H9 (cell line): ENCODE results near the gene EEIG2. TPM values are rescaled to one million over a fixed set of nuclear protein-coding genes. Genes with fewer than 3 reads are reported as not detected.
"Not testable (repeated sequence)": the region's sequence is repeated elsewhere in the genome, so short reads cannot be mapped to it uniquely, and the experiment has no call there.

Experiments used
- DNase-seq: peaks from one replicate; pipeline ENCODE4 v3.0.0-alpha.2; 2017
- H2AFZ ChIP-seq: one replicate; pipeline ENCODE4 v1.6.1; 2013; ENCODE audit warnings: mild to moderate bottlenecking, low read length, control low read depth, moderate library complexity
- H2AK5ac ChIP-seq: 2 replicates; pipeline ENCODE4 v1.6.1; 2013; ENCODE audit warnings: low read length, control low read depth, mixed read lengths; ENCODE audit not compliant: insufficient read length
- H2BK120ac ChIP-seq: one replicate; pipeline ENCODE4 v1.6.1; 2013; ENCODE audit warnings: low read depth, mild to moderate bottlenecking, low read length, control low read depth, inconsistent platforms; ENCODE audit not compliant: poor library complexity, severe bottlenecking
- H2BK12ac ChIP-seq: 2 replicates; pipeline ENCODE4 v1.6.1; 2013; ENCODE audit warnings: low read length, control low read depth, mixed read lengths, low read depth; ENCODE audit not compliant: insufficient read length
- H2BK15ac ChIP-seq: 2 replicates; pipeline ENCODE4 v1.6.1; 2013; ENCODE audit warnings: low read depth, low read length, control low read depth
- H2BK20ac ChIP-seq: one replicate; pipeline ENCODE4 v1.6.1; 2013; ENCODE audit warnings: low read depth, mild to moderate bottlenecking, low read length, control low read depth, inconsistent platforms; ENCODE audit not compliant: poor library complexity, severe bottlenecking
- H2BK5ac ChIP-seq: 2 replicates; pipeline ENCODE4 v1.6.1; 2013; ENCODE audit warnings: low read length, control low read depth, mixed read lengths; ENCODE audit not compliant: insufficient read length
- H3K14ac ChIP-seq: 2 replicates; pipeline ENCODE4 v1.6.1; 2013; ENCODE audit warnings: low read length, control low read depth; ENCODE audit not compliant: insufficient read depth
- H3K18ac ChIP-seq: 2 replicates; pipeline ENCODE4 v1.6.1; 2013; ENCODE audit warnings: low read depth, mild to moderate bottlenecking, mixed read lengths, low read length, control low read depth; ENCODE audit not compliant: insufficient read length
- H3K23ac ChIP-seq: 2 replicates; pipeline ENCODE4 v1.6.1; 2013; ENCODE audit warnings: low read length, control low read depth, mixed read lengths, low read depth; ENCODE audit not compliant: insufficient read length
- H3K23me2 ChIP-seq: 2 replicates; pipeline ENCODE4 v1.6.1; 2013; ENCODE audit warnings: low read depth, mild to moderate bottlenecking, mixed read lengths, low read length, control low read depth; ENCODE audit not compliant: insufficient read length, poor library complexity, severe bottlenecking
- H3K27ac ChIP-seq: 2 replicates; pipeline ENCODE4 v1.5.1; 2013; ENCODE audit warnings: low read length, control low read depth, mixed read lengths, low read depth; ENCODE audit not compliant: insufficient read length
- H3K27me3 ChIP-seq: 2 replicates; pipeline ENCODE4 v1.6.1; 2013; ENCODE audit warnings: low read length, control low read depth, inconsistent platforms; ENCODE audit not compliant: insufficient read depth
- H3K4ac ChIP-seq: 2 replicates; pipeline ENCODE4 v1.6.1; 2013; ENCODE audit warnings: low read depth, mild to moderate bottlenecking, control low read depth, inconsistent platforms, low read length, moderate library complexity
- H3K4me1 ChIP-seq: 2 replicates; pipeline ENCODE4 v1.6.1; 2013; ENCODE audit warnings: low read length, control low read depth, inconsistent platforms; ENCODE audit not compliant: insufficient read depth
- H3K4me2 ChIP-seq: 2 replicates; pipeline ENCODE4 v1.6.1; 2013; ENCODE audit warnings: low read length, control low read depth, mixed read lengths; ENCODE audit not compliant: insufficient read length, insufficient read depth
- H3K56ac ChIP-seq: 2 replicates; pipeline ENCODE4 v1.6.1; 2013; ENCODE audit warnings: low read depth, mild to moderate bottlenecking, mixed read lengths, low read length, control low read depth; ENCODE audit not compliant: insufficient read length
- H3K79me1 ChIP-seq: 2 replicates; pipeline ENCODE4 v1.6.1; 2013; ENCODE audit warnings: low read depth, mild to moderate bottlenecking, moderate library complexity, low read length, control low read depth, inconsistent platforms; ENCODE audit not compliant: insufficient read depth, poor library complexity, severe bottlenecking
- H3K79me2 ChIP-seq: 2 replicates; pipeline ENCODE4 v1.6.1; 2013; ENCODE audit warnings: low read length, control low read depth, inconsistent platforms; ENCODE audit not compliant: insufficient read depth
- H3K9ac ChIP-seq: 2 replicates; pipeline ENCODE4 v1.6.1; 2013; ENCODE audit warnings: low read length, control low read depth, mixed read lengths; ENCODE audit not compliant: insufficient read length; ENCODE audit errors: extremely low read depth
- H3K9me3 ChIP-seq: one replicate; pipeline ENCODE4 v1.6.1; 2013; ENCODE audit warnings: low read depth, low read length, inconsistent platforms; ENCODE audit not compliant: control insufficient read depth
- H3T11ph ChIP-seq: one replicate; pipeline ENCODE4 v1.6.1; 2013; ENCODE audit warnings: mild to moderate bottlenecking, low read length, control low read depth, inconsistent platforms
- H4K20me1 ChIP-seq: one replicate; pipeline ENCODE4 v1.6.1; 2013; ENCODE audit not compliant: control insufficient read depth, insufficient read length, insufficient read depth
- H4K5ac ChIP-seq: 2 replicates; pipeline ENCODE4 v1.6.1; 2013; ENCODE audit warnings: low read depth, mild to moderate bottlenecking, mixed read lengths, low read length, control low read depth; ENCODE audit not compliant: insufficient read length
- H4K8ac ChIP-seq: replicated peaks from 2 replicates; pipeline ENCODE4 v1.6.1; 2013; ENCODE audit warnings: low read length, control low read depth, mixed read lengths, low read depth; ENCODE audit not compliant: insufficient read length
- H4K91ac ChIP-seq: 2 replicates; pipeline ENCODE4 v1.6.1; 2013; ENCODE audit warnings: low read depth, mild to moderate bottlenecking, moderate library complexity, mixed read lengths, low read length, control low read depth; ENCODE audit not compliant: insufficient read length
- H3K27ac Mint-ChIP-seq, 3 experiments: 2 replicates in 2 of 3; 3 replicates in 1 of 3; pipeline ENCODE4 v1.8.0; 2020 to 2021; ENCODE audit warnings: mixed read lengths in 3 of 3, mild to moderate bottlenecking in 1 of 3, moderate library complexity in 1 of 3
- H3K27me3 Mint-ChIP-seq: 2 replicates; pipeline ENCODE4 v1.8.0; 2021; ENCODE audit warnings: low read depth, mild to moderate bottlenecking, moderate library complexity, mixed read lengths
- H3K36me3 Mint-ChIP-seq, 3 experiments: 2 replicates in 2 of 3; 3 replicates in 1 of 3; pipeline ENCODE4 v1.8.0; 2020 to 2021; ENCODE audit warnings: low read depth in 3 of 3, mixed read lengths in 3 of 3; ENCODE audit not compliant: insufficient read depth in 1 of 3
- H3K4me1 Mint-ChIP-seq, 2 experiments: 2 replicates each; pipeline ENCODE4 v1.8.0; 2020; ENCODE audit warnings: mixed read lengths in 2 of 2
- H3K4me3 Mint-ChIP-seq, 2 experiments: 2 replicates in 1 of 2; 3 replicates in 1 of 2; pipeline ENCODE4 v1.8.0; 2020 to 2021; ENCODE audit warnings: mild to moderate bottlenecking in 2 of 2, mixed read lengths in 2 of 2, moderate library complexity in 1 of 2
- H3K9me3 Mint-ChIP-seq, 2 experiments: 2 replicates in 1 of 2; 3 replicates in 1 of 2; pipeline ENCODE4 v1.8.0; 2020; ENCODE audit warnings: mild to moderate bottlenecking in 2 of 2, mixed read lengths in 2 of 2, moderate library complexity in 1 of 2
- WGBS: extraction: QIAGEN DNeasy Blood & Tissue Kit; methylation state at CpG from one replicate; pipeline ENCODE4 v1.1.7; 2013; ENCODE audit warnings: missing lambda C conversion rate, low lambda C conversion rate, mixed read lengths; ENCODE audit not compliant: insufficient read length; ENCODE audit errors: extremely low coverage; 5-methylcytosine and 5-hydroxymethylcytosine counted together
- total RNA-seq: library from RNA; stranded (reverse); gene quantifications from 2 replicates; pipeline ENCODE4 v1.2.1, GENCODE V29; 2021

The EEIG2 gene
- total RNA-seq, 1 experiment from 2014 or later, result 17.0 TPM

GRCh38 chr1:108536021-108536420, 23.9 kb upstream of the EEIG2 start:
- H3K9me3 Mint-ChIP-seq, result peaks cover 11 to 15% of the 10 kb centered on the region in 2 experiments
- not testable (repeated sequence) for H3K9ac ChIP-seq, H3K36me3 Mint-ChIP-seq, H2BK5ac ChIP-seq, H3K4me2 ChIP-seq, H2AFZ ChIP-seq, H3T11ph ChIP-seq, H3K79me1 ChIP-seq, H2AK5ac ChIP-seq, DNase-seq, H2BK12ac ChIP-seq, H4K5ac ChIP-seq, H3K4ac ChIP-seq, H4K8ac ChIP-seq, H2BK15ac ChIP-seq, H4K91ac ChIP-seq, H3K18ac ChIP-seq, H3K9me3 ChIP-seq, H3K27me3 ChIP-seq, H3K27ac ChIP-seq, H3K23me2 ChIP-seq, H3K14ac ChIP-seq, H2BK120ac ChIP-seq, H4K20me1 ChIP-seq, H3K27me3 Mint-ChIP-seq, H3K4me3 Mint-ChIP-seq, H3K23ac ChIP-seq, H2BK20ac ChIP-seq, H3K79me2 ChIP-seq, H3K56ac ChIP-seq, H3K27ac Mint-ChIP-seq, H3K4me1 ChIP-seq
- WGBS, result no CpG with 5 or more reads among the region's 27 CpGs
- H3K4me1 Mint-ChIP-seq, result peaks cover 26 to 38% of the 10 kb centered on the region in 2 experiments

GRCh38 chr1:108536791-108537190, 23.1 kb upstream of the EEIG2 start:
- H3K27ac ChIP-seq, H2AK5ac ChIP-seq, H2BK20ac ChIP-seq, H3K4me2 ChIP-seq, H4K8ac ChIP-seq, H4K91ac ChIP-seq, H4K20me1 ChIP-seq, H2BK15ac ChIP-seq, H2BK120ac ChIP-seq, H3K23me2 ChIP-seq, H3K56ac ChIP-seq, H3K4ac ChIP-seq, H3K4me3 Mint-ChIP-seq, H3K14ac ChIP-seq, H3K9me3 ChIP-seq, H3K27me3 Mint-ChIP-seq, H3K79me1 ChIP-seq, H3K27me3 ChIP-seq, H3K9ac ChIP-seq, H2BK12ac ChIP-seq, H3K27ac Mint-ChIP-seq, DNase-seq, H4K5ac ChIP-seq, H3K4me1 ChIP-seq, H2BK5ac ChIP-seq, H3K79me2 ChIP-seq, H3K36me3 Mint-ChIP-seq, H2AFZ ChIP-seq, H3K23ac ChIP-seq, H3K18ac ChIP-seq, H3T11ph ChIP-seq: not testable (repeated sequence)
- Mint-ChIP-seq H3K4me1 (peaks cover 31 to 42% of the 10 kb centered on the region in 2 experiments), H3K9me3 (peaks cover 11 to 15% of the 10 kb centered on the region in 2 experiments)
- no CpG with 5 or more reads among the region's 4 CpGs for WGBS
